ENCODE measurements around the gene RBBP5.
A peak's percentile ranks its signal among the peaks of the same experiment; 100 is the strongest.

RBBP5 gene

GRCh38 chr1:205074084-205074483 lies 47.7 kb downstream of the RBBP5 start:
- DNase-seq (ENCODE audit: low spot score): no peak

- no peak for DNase-seq (ENCODE audit: low spot score)
Observed at GRCh38 chr1:205073511-205073910, 48.3 kb downstream of the RBBP5 start.

GRCh38 chr1:205072881-205073280 lies 48.9 kb downstream of the RBBP5 start:
- no peak for DNase-seq (ENCODE audit: low spot score)

GRCh38 chr1:205072286-205072685 lies 49.5 kb downstream of the RBBP5 start:
- no peak for DNase-seq (ENCODE audit: low spot score)

- DNase-seq (ENCODE audit: low spot score): no peak
Observed at GRCh38 chr1:205071801-205072200, 50.0 kb downstream of the RBBP5 start.

GRCh38 chr1:205071028-205071409 lies 50.8 kb downstream of the RBBP5 start:
- DNase-seq (ENCODE audit: low spot score): no peak

- no peak for DNase-seq (ENCODE audit: low spot score)
Observed at GRCh38 chr1:205069371-205070125, 52.2 kb downstream of the RBBP5 start.

GRCh38 chr1:205068457-205069040 lies 53.2 kb downstream of the RBBP5 start:
- peak; percentile 59 for DNase-seq (ENCODE audit: low spot score)

GRCh38 chr1:205068001-205068400 lies 53.8 kb downstream of the RBBP5 start:
- DNase-seq (ENCODE audit: low spot score): no peak

GRCh38 chr1:205067031-205067430 lies 54.7 kb downstream of the RBBP5 start:
- DNase-seq (ENCODE audit: low spot score): no peak

- peak; percentile 45 for DNase-seq (ENCODE audit: low spot score)
Observed at GRCh38 chr1:205066141-205066818, 55.5 kb downstream of the RBBP5 start.

- DNase-seq (ENCODE audit: low spot score): no peak
Observed at GRCh38 chr1:205065666-205066065, 56.1 kb downstream of the RBBP5 start.

GRCh38 chr1:205064741-205065316 lies 56.9 kb downstream of the RBBP5 start:
- DNase-seq (ENCODE audit: low spot score): no peak

- no peak for DNase-seq (ENCODE audit: low spot score)
Observed at GRCh38 chr1:205064301-205064700, 57.5 kb downstream of the RBBP5 start.

- no peak for DNase-seq (ENCODE audit: low spot score)
Observed at GRCh38 chr1:205062895-205063294, 58.9 kb downstream of the RBBP5 start.

- no peak for DNase-seq (ENCODE audit: low spot score)
Observed at GRCh38 chr1:205062319-205062718, 59.5 kb downstream of the RBBP5 start.

- peak; percentile 89 for DNase-seq (ENCODE audit: low spot score)
Observed at GRCh38 chr1:205061665-205062069, 60.1 kb downstream of the RBBP5 start.

- DNase-seq (ENCODE audit: low spot score): no peak
Observed at GRCh38 chr1:205061227-205061626, 60.6 kb downstream of the RBBP5 start.

GRCh38 chr1:205060746-205061145 lies 61.0 kb downstream of the RBBP5 start:
- no peak for DNase-seq (ENCODE audit: low spot score)

GRCh38 chr1:205059660-205060059 lies 62.1 kb downstream of the RBBP5 start:
- no peak for DNase-seq (ENCODE audit: low spot score)

GRCh38 chr1:205058853-205059252 lies 62.9 kb downstream of the RBBP5 start:
- DNase-seq (ENCODE audit: low spot score): no peak

GRCh38 chr1:205057808-205058575 lies 63.8 kb downstream of the RBBP5 start:
- no peak for DNase-seq (ENCODE audit: low spot score)
